Natural killer cell (primary cell): ENCODE results near the gene ARID2. TPM values are rescaled to one million over a fixed set of nuclear protein-coding genes. Genes with fewer than 3 reads are reported as not detected.

Source experiments
- ATAC-seq, 3 donors: fragments of 150-1000 bp in 2 of 3; fragments of 200-7000 bp in 1 of 3; cut with Tn5 transposase; 1 replicate in 1 of 3; 2 replicates in 2 of 3; pipeline ENCODE4 v1.10.0; 2021; ENCODE audit warnings: mild to moderate bottlenecking in 2 of 3, moderate library complexity in 2 of 3
- DNase-seq, 2 donors: peaks; one replicate each; pipeline versions ENCODE4 v3.0.0 to v3.0.0-alpha.2; 2013 to 2021; ENCODE audit warnings: mixed read lengths in 1 of 2
- H3K27ac ChIP-seq: one replicate; pipeline ENCODE4 v1.5.1; 2013; ENCODE audit warnings: mild to moderate bottlenecking, low read length
- H3K27me3 ChIP-seq: one replicate; pipeline ENCODE4 v1.6.1; 2013; ENCODE audit warnings: low read length; ENCODE audit not compliant: control insufficient read depth, insufficient read depth
- H3K36me3 ChIP-seq: one replicate; pipeline ENCODE4 v1.6.1; 2013; ENCODE audit warnings: low read length; ENCODE audit not compliant: control insufficient read depth, insufficient read depth
- H3K4me1 ChIP-seq: one replicate; pipeline ENCODE4 v1.6.1; 2013; ENCODE audit warnings: low read length; ENCODE audit not compliant: control insufficient read depth, insufficient read depth
- H3K4me3 ChIP-seq: one replicate; pipeline ENCODE4 v1.5.1; 2013; ENCODE audit warnings: low read length
- H3K9me3 ChIP-seq: one replicate; pipeline ENCODE4 v1.6.1; 2013; ENCODE audit warnings: low read length; ENCODE audit not compliant: control insufficient read depth, insufficient read depth
- H3K27ac Mint-ChIP-seq, 2 donors: one replicate each; pipeline ENCODE4 v1.8.0; 2022; ENCODE audit warnings: mild to moderate bottlenecking in 2 of 2, mixed read lengths in 2 of 2, moderate library complexity in 1 of 2
- H3K27me3 Mint-ChIP-seq, 2 donors: one replicate each; pipeline ENCODE4 v1.8.0; 2022; ENCODE audit warnings: low read depth in 2 of 2, mixed read lengths in 2 of 2
- H3K36me3 Mint-ChIP-seq: one replicate; pipeline ENCODE4 v1.8.0; 2022; ENCODE audit warnings: mixed read lengths
- H3K4me1 Mint-ChIP-seq, 2 donors: one replicate each; pipeline ENCODE4 v1.8.0; 2022; ENCODE audit warnings: mixed read lengths in 2 of 2
- H3K4me3 Mint-ChIP-seq: one replicate; pipeline ENCODE4 v1.8.0; 2022; ENCODE audit warnings: mild to moderate bottlenecking, moderate library complexity, mixed read lengths
- H3K9me3 Mint-ChIP-seq, 2 donors: one replicate each; pipeline ENCODE4 v1.8.0; 2022; ENCODE audit warnings: mixed read lengths in 2 of 2
- CTCF ChIP-seq: fragments of 200-600 bp; IDR thresholded peaks from one replicate; pipeline ENCODE4 v1.8.0; 2022; ENCODE audit warnings: antibody characterized with exemption
- WGBS: methylation state at CpG from one replicate; pipeline ENCODE4 v1.1.7; 2013; ENCODE audit warnings: missing lambda C conversion rate; ENCODE audit not compliant: insufficient coverage; 5-methylcytosine and 5-hydroxymethylcytosine counted together
- intact Hi-C: fragments of 100-400 bp; cut with micrococcal nuclease; formaldehyde crosslinking; loops from one replicate; pipeline ENCODE4 v1.14.2; 2022
- total RNA-seq, 4 donors: library from RNA; stranded (reverse); fragments of 120-200 nt in 1 of 4; gene quantifications; one replicate each; pipeline versions ENCODE4 v1.2.3 to v1.2.4, GENCODE V29; 2013 to 2022

ARID2 gene
- total RNA-seq, 3 donors from 2014 or later (not counting 1 experiment from before 2014, with no cell fraction given) = 75.2 to 95.7 (median 79.8) TPM

GRCh38 chr12:45695035-45695434 is 34.5 kb upstream of the ARID2 start:
- intact Hi-C loops = no loop called here
- DNase-seq = no peak
- Mint-ChIP-seq H3K36me3 (no peaks in the 10 kb centered on the region), H3K27ac (no peak overlapping the region), H3K27me3 (no peaks in the 10 kb centered on the region), H3K4me1 (peaks cover 4 to 6% of the 10 kb centered on the region in 2 donors), H3K9me3 (no peaks in the 10 kb centered on the region), H3K4me3 (no peak overlapping the region)
- Histone ChIP-seq H3K36me3 (no peaks in the 10 kb centered on the region), H3K4me1 (no peaks in the 10 kb centered on the region), H3K27ac (no peak overlapping the region), H3K4me3 (no peak overlapping the region), H3K9me3 (no peaks in the 10 kb centered on the region), H3K27me3 (no peaks in the 10 kb centered on the region)
- TF ChIP-seq CTCF = no peak
- no peak for ATAC-seq
- WGBS = 100% methylated on average over 1 of the region's 2 CpGs

GRCh38 chr12:45695606-45696005 is 33.9 kb upstream of the ARID2 start:
- Histone ChIP-seq H3K27me3 (no peaks in the 10 kb centered on the region), H3K27ac (no peak overlapping the region), H3K4me1 (no peaks in the 10 kb centered on the region), H3K36me3 (no peaks in the 10 kb centered on the region), H3K9me3 (no peaks in the 10 kb centered on the region), H3K4me3 (no peak overlapping the region)
- ATAC-seq (no peak), DNase-seq (no peak)
- Mint-ChIP-seq H3K4me1 (peaks cover 4 to 6% of the 10 kb centered on the region in 2 donors), H3K4me3 (no peak overlapping the region), H3K27ac (no peak overlapping the region), H3K36me3 (no peaks in the 10 kb centered on the region), H3K27me3 (no peaks in the 10 kb centered on the region), H3K9me3 (no peaks in the 10 kb centered on the region)
- intact Hi-C loops = no loop called here
- no peak for TF ChIP-seq CTCF

- H3K27me3 Mint-ChIP-seq = no peaks in the 10 kb centered on the region
- peaks cover 4 to 6% of the 10 kb centered on the region in 2 donors for H3K4me1 Mint-ChIP-seq
- no peak for TF ChIP-seq CTCF
- no peak for ATAC-seq
- intact Hi-C loops = no loop called here
- Histone ChIP-seq H3K36me3 (no peaks in the 10 kb centered on the region), H3K4me3 (no peak overlapping the region), H3K4me1 (no peaks in the 10 kb centered on the region), H3K27me3 (no peaks in the 10 kb centered on the region), H3K9me3 (no peaks in the 10 kb centered on the region), H3K27ac (no peak overlapping the region)
- no peak overlapping the region for H3K4me3 Mint-ChIP-seq
- H3K27ac Mint-ChIP-seq = no peak overlapping the region
- H3K9me3 Mint-ChIP-seq = no peaks in the 10 kb centered on the region
- DNase-seq = no peak
- H3K36me3 Mint-ChIP-seq = peaks cover 1% of the 10 kb centered on the region
- 96% methylated on average over 7 of the region's 7 CpGs for WGBS
These were observed 33.5 kb upstream of the ARID2 start for GRCh38 chr12:45696049-45696448.

- H3K9me3 Mint-ChIP-seq = peaks cover 0 to 4% of the 10 kb centered on the region in 2 donors
- 92% methylated on average over 4 of the region's 6 CpGs for WGBS
- H3K4me3 ChIP-seq = no peak overlapping the region
- no peak overlapping the region for H3K27ac Mint-ChIP-seq
- H3K4me1 ChIP-seq = no peaks in the 10 kb centered on the region
- no peak for TF ChIP-seq CTCF
- no peaks in the 10 kb centered on the region for H3K27me3 ChIP-seq
- intact Hi-C loops = no loop called here
- H3K36me3 Mint-ChIP-seq = peaks cover 9% of the 10 kb centered on the region
- peaks cover 4 to 6% of the 10 kb centered on the region in 2 donors for H3K4me1 Mint-ChIP-seq
- H3K36me3 ChIP-seq = no peaks in the 10 kb centered on the region
- H3K27ac ChIP-seq = no peak overlapping the region
- no peak for DNase-seq
- peaks cover 4% of the 10 kb centered on the region for H3K9me3 ChIP-seq
- H3K4me3 Mint-ChIP-seq = no peak overlapping the region
- no peak for ATAC-seq
- no peaks in the 10 kb centered on the region for H3K27me3 Mint-ChIP-seq
These were observed 32.1 kb upstream of the ARID2 start for GRCh38 chr12:45697371-45697770.
